Testis (tissue), 3 donors: ENCODE results near the gene PRSS16. TPM values are rescaled to one million over a fixed set of nuclear protein-coding genes. Genes with fewer than 3 reads are reported as not detected.

Source experiments
- DNase-seq: peaks from one replicate; pipeline ENCODE4 v3.0.0-alpha.2; 2019
- H3K27ac ChIP-seq, 2 donors: fragments of 200-600 bp; sonication (generic); one replicate each; pipeline ENCODE4 v1.5.1; 2019
- H3K27me3 ChIP-seq: fragments of 200-600 bp; sonication (generic); one replicate; pipeline ENCODE4 v1.5.1; 2019
- H3K36me3 ChIP-seq: fragments of 200-600 bp; sonication (generic); one replicate; pipeline ENCODE4 v1.5.1; 2017; ENCODE audit warnings: low read depth; ENCODE audit errors: missing control alignments
- H3K4me1 ChIP-seq: fragments of 200-600 bp; sonication (generic); one replicate; pipeline ENCODE4 v1.5.1; 2019
- H3K4me3 ChIP-seq, 2 donors: fragments of 200-600 bp; sonication (generic); one replicate each; pipeline ENCODE4 v1.5.1; 2017 to 2019
- H3K9me3 ChIP-seq: fragments of 200-600 bp; sonication (generic); one replicate; pipeline ENCODE4 v1.5.1; 2017
- POLR2A ChIP-seq: fragments of 450-650 bp; IDR thresholded peaks from one replicate; pipeline ENCODE4 v1.6.1; 2017; ENCODE audit warnings: antibody characterized with exemption, mild to moderate bottlenecking, moderate library complexity
- WGBS, 2 donors: methylation state at CpG; one replicate each; pipeline ENCODE4 v1.1.5; 2018; 5-methylcytosine and 5-hydroxymethylcytosine counted together
- intact Hi-C: fragments of 100-400 bp; cut with DNase I; formaldehyde crosslinking; loops from one replicate; pipeline ENCODE4 v1.15.1; 2023; ENCODE audit warnings: low total_unique reads
- polyA plus RNA-seq: library from polyadenylated mRNA; stranded (reverse); fragments of 350-450 nt; fragmentation: Illumina TruSeq; extraction: RNeasy Lipid Tissue Mini Kit (QIAGEN cat#74804); gene quantifications from one replicate; pipeline ENCODE4 v1.2.3, GENCODE V29; 2014; ENCODE audit warnings: low read depth, low replicate concordance; ENCODE audit not compliant: insufficient read depth
- total RNA-seq, 2 donors: library from RNA; depleted of rRNA; stranded (reverse); fragments of >200 nt; gene quantifications; one replicate each; pipeline ENCODE4 v1.2.3, GENCODE V29; 2016
- TF ChIP-seq, protein P1 (sequence below), 3 experiments: fragments of 450-650 bp in 2 of 3; fragments of 200-600 bp in 1 of 3; sonication (generic) in 1 of 3; IDR thresholded peaks; one replicate each; pipeline ENCODE4 v1.5.1; 2016 to 2019; ENCODE audit warnings: antibody characterized with exemption in 3 of 3, mild to moderate bottlenecking in 2 of 3, moderate library complexity in 1 of 3

The PRSS16 gene
- total and polyA plus RNA-seq, 3 donors from 2014 or later: 4.5 to 8.6 (median 7.9) TPM

GRCh38 chr6:27287751-27288135 is 40.2 kb downstream of the PRSS16 start:
- H3K27ac ChIP-seq: no peak overlapping the region
- H3K4me1 ChIP-seq: no peaks in the 10 kb centered on the region
- 3 to 4% methylated on average over 8 of the region's 8 CpGs for WGBS, 2 donors
- H3K4me3 ChIP-seq: no peak overlapping the region
- H3K27me3 ChIP-seq: no peaks in the 10 kb centered on the region
- H3K36me3 ChIP-seq: no peaks in the 10 kb centered on the region
- no peaks in the 10 kb centered on the region for H3K9me3 ChIP-seq
- TF ChIP-seq, protein P1, sequence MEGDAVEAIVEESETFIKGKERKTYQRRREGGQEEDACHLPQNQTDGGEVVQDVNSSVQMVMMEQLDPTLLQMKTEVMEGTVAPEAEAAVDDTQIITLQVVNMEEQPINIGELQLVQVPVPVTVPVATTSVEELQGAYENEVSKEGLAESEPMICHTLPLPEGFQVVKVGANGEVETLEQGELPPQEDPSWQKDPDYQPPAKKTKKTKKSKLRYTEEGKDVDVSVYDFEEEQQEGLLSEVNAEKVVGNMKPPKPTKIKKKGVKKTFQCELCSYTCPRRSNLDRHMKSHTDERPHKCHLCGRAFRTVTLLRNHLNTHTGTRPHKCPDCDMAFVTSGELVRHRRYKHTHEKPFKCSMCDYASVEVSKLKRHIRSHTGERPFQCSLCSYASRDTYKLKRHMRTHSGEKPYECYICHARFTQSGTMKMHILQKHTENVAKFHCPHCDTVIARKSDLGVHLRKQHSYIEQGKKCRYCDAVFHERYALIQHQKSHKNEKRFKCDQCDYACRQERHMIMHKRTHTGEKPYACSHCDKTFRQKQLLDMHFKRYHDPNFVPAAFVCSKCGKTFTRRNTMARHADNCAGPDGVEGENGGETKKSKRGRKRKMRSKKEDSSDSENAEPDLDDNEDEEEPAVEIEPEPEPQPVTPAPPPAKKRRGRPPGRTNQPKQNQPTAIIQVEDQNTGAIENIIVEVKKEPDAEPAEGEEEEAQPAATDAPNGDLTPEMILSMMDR (IDR thresholded peaks at IDR 0.05): no peak
- no peak for TF ChIP-seq POLR2A
- intact Hi-C loops: no loop called here
- DNase-seq: no peak

GRCh38 chr6:27288136-27289044 is 40.9 kb downstream of the PRSS16 start:
- no peaks in the 10 kb centered on the region for H3K9me3 ChIP-seq
- no peak for DNase-seq
- intact Hi-C loops: no loop called here
- no peaks in the 10 kb centered on the region for H3K4me1 ChIP-seq
- H3K27ac ChIP-seq: no peak overlapping the region
- no peaks in the 10 kb centered on the region for H3K27me3 ChIP-seq
- no peaks in the 10 kb centered on the region for H3K36me3 ChIP-seq
- H3K4me3 ChIP-seq: no peak overlapping the region
- WGBS, 2 donors: 1 to 2% methylated on average over 28 to 33 of the region's 33 CpGs
- TF ChIP-seq POLR2A: no peak
- TF ChIP-seq, protein P1 (IDR thresholded peaks at IDR 0.05): no peak

DNA sequence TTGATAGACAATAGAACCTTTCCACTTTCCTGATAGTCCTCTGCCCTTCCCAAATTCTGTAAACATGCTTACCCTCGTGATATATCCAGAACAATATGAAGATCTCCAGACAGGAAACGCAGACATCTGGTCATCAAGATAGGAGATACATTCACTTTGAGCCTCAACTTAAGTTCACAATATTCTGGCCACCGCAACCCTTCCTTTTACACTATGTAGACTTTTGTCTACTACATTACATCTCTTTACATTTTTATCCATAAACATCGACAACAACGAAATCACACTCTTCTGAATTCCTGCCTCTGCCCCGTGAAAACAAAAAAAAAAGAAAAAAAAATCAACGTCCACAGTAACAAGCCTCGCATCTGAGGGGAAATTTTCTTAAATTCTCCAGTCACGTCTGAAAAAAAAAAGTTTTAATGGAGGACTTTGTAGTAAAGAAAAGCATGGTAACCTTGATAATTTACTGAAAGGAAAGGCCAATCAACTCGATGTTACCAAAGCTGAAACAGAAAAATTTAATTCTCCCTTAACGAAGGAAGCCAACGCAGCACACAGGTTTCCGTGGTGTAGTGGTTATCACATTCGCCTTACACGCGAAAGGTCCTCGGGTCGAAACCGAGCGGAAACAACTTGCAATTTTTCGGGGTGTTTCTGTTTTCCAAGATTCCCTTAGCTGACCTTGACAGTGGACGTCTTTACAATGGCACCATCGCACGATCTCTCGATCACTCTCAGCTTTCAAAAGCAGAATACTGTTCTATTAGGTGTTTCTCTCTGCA is 42.8 kb downstream of the PRSS16 start:
- no peaks in the 10 kb centered on the region for H3K36me3 ChIP-seq
- H3K4me1 ChIP-seq: no peaks in the 10 kb centered on the region
- intact Hi-C loops: no loop called here
- H3K9me3 ChIP-seq: no peaks in the 10 kb centered on the region
- H3K4me3 ChIP-seq: no peak overlapping the region
- WGBS, 2 donors: 2 to 3% methylated on average over 25 of the region's 25 CpGs
- no peak for TF ChIP-seq POLR2A
- TF ChIP-seq, protein P1 (IDR thresholded peaks at IDR 0.05): no peak
- H3K27me3 ChIP-seq: no peaks in the 10 kb centered on the region
- H3K27ac ChIP-seq: no peak overlapping the region
- DNase-seq: no peak

- Histone ChIP-seq H3K36me3 (no peaks in the 10 kb centered on the region), H3K4me3 (no peak overlapping the region), H3K9me3 (no peaks in the 10 kb centered on the region), H3K27ac (no peak overlapping the region), H3K27me3 (no peaks in the 10 kb centered on the region), H3K4me1 (no peaks in the 10 kb centered on the region)
- intact Hi-C loops: no loop called here
- DNase-seq: no peak
- TF ChIP-seq, protein P1 (IDR thresholded peaks at IDR 0.05): no peak
- TF ChIP-seq POLR2A: no peak
- 4 to 8% methylated on average over 10 of the region's 10 CpGs for WGBS, 2 donors
These were observed 43.3 kb downstream of the PRSS16 start for GRCh38 chr6:27290850-27291208.
